ENCODE measurements around the gene ETFA.

The ETFA gene

DNA sequence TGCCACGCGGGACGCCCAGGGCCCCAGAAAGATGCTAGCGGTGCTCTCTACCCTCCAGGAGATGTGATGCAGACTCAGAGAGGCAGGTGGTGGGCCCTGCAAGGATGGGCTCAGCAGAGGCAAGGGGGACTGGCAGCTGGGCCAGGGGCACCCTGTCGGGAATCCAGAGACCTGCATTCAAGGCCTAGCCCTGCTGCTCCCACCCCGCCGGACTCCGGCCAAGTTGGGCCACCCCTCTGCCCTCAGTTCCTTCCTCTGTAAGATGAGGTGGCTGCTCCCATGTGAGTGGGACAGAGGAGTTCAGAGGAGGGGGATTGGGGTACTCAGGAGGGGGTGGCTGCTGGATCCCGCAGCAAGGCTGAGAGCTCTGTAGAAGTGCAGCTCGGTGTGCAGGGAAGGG is 135.2 kb downstream of the ETFA start (continued):
- TF ChIP-seq ZNF138 (tag by site-specific recombination; IDR thresholded peaks at IDR 0.05; ENCODE audit: borderline replicate concordance) (no peak), ZFP37 (tag by site-specific recombination; IDR thresholded peaks at IDR 0.05) (no peak), ZNF558 (tag by site-specific recombination; IDR thresholded peaks at IDR 0.05) (no peak)
- TF ChIP-seq, protein P1, sequence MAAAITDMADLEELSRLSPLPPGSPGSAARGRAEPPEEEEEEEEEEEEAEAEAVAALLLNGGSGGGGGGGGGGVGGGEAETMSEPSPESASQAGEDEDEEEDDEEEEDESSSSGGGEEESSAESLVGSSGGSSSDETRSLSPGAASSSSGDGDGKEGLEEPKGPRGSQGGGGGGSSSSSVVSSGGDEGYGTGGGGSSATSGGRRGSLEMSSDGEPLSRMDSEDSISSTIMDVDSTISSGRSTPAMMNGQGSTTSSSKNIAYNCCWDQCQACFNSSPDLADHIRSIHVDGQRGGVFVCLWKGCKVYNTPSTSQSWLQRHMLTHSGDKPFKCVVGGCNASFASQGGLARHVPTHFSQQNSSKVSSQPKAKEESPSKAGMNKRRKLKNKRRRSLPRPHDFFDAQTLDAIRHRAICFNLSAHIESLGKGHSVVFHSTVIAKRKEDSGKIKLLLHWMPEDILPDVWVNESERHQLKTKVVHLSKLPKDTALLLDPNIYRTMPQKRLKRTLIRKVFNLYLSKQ (tag by site-specific recombination; IDR thresholded peaks at IDR 0.05; ENCODE audit: borderline replicate concordance), result no peak

- Histone ChIP-seq H3K27ac (ENCODE audit: extremely low read depth, low read depth, low read length) (no peak overlapping the region), H3K9me3 (ENCODE audit: control insufficient read depth, insufficient read depth, low read depth, low read length) (no peaks in the 10 kb centered on the region), H3K4me3 (ENCODE audit: low read depth, low read length) (no peak overlapping the region), H3K36me3 (ENCODE audit: control insufficient read depth in 2 of 2, insufficient read depth in 1 of 2, low read length in 2 of 2) (no peaks in the 10 kb centered on the region), H3K4me1 (ENCODE audit: control insufficient read depth, insufficient read depth, low read length) (no peaks in the 10 kb centered on the region)
- ChIA-PET POLR2A (no interaction called here), CTCF (no interaction called here)
- TF ChIP-seq, protein P2, sequence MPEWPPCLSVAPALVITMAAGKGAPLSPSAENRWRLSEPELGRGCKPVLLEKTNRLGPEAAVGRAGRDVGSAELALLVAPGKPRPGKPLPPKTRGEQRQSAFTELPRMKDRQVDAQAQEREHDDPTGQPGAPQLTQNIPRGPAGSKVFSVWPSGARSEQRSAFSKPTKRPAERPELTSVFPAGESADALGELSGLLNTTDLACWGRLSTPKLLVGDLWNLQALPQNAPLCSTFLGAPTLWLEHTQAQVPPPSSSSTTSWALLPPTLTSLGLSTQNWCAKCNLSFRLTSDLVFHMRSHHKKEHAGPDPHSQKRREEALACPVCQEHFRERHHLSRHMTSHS (tag by site-specific recombination; IDR thresholded peaks at IDR 0.05), result no peak
- TF ChIP-seq, protein P3, sequence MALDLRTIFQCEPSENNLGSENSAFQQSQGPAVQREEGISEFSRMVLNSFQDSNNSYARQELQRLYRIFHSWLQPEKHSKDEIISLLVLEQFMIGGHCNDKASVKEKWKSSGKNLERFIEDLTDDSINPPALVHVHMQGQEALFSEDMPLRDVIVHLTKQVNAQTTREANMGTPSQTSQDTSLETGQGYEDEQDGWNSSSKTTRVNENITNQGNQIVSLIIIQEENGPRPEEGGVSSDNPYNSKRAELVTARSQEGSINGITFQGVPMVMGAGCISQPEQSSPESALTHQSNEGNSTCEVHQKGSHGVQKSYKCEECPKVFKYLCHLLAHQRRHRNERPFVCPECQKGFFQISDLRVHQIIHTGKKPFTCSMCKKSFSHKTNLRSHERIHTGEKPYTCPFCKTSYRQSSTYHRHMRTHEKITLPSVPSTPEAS (tag by site-specific recombination; IDR thresholded peaks at IDR 0.05), result no peak
Observed at GRCh38 chr15:76175442-76175841, 135.8 kb downstream of the ETFA start.

DNA sequence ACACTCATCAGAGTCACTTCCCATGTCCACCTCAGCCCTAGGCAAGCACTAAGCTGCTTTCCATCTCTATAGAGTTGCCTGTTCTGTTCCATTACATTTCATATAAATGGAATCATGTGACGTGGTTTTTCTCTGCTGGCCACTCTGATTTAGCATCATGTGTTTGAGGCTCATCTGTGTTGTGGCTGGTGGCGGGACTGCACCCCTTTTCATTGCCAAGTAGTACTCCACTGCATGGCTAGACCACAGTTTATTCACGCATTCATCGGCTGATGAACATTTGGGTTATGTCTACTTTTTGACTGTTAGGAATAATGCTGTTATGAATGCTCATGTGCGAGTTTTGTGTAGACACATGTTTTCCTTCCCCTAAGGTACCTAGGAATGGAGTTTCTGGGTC is 136.6 kb downstream of the ETFA start:
- no peak for TF ChIP-seq ZNF132 (tag by site-specific recombination; IDR thresholded peaks at IDR 0.05; ENCODE audit: borderline replicate concordance)
- TF ChIP-seq ZNF239 (tag by site-specific recombination; IDR thresholded peaks at IDR 0.05), result no peak
- TF ChIP-seq, protein P4, sequence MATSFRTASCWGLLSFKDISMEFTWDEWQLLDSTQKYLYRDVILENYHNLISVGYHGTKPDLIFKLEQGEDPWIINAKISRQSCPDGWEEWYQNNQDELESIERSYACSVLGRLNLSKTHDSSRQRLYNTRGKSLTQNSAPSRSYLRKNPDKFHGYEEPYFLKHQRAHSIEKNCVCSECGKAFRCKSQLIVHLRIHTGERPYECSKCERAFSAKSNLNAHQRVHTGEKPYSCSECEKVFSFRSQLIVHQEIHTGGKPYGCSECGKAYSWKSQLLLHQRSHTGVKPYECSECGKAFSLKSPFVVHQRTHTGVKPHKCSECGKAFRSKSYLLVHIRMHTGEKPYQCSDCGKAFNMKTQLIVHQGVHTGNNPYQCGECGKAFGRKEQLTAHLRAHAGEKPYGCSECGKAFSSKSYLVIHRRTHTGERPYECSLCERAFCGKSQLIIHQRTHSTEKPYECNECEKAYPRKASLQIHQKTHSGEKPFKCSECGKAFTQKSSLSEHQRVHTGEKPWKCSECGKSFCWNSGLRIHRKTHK (tag by site-specific recombination; IDR thresholded peaks at IDR 0.05), result no peak
- TF ChIP-seq ZBTB11 (tag by site-specific recombination; conservative IDR thresholded peaks at IDR 0.05; ENCODE audit: low read depth), result no peak
- TF ChIP-seq HOXD13 (CRISPR knock-in tag; IDR thresholded peaks at IDR 0.05; ENCODE audit: borderline replicate concordance), result no peak
- TF ChIP-seq BCL11B (tag by site-specific recombination; IDR thresholded peaks at IDR 0.05; ENCODE audit: low read depth), result no peak
- no peak for TF ChIP-seq RBAK (tag by site-specific recombination; IDR thresholded peaks at IDR 0.05)
- TF ChIP-seq ZNF221 (tag by site-specific recombination; IDR thresholded peaks at IDR 0.05; ENCODE audit: borderline replicate concordance), result no peak
- TF ChIP-seq ZNF580 (tag by site-specific recombination; IDR thresholded peaks at IDR 0.05), result 0 out of 2 replicates have a peak, but pooled peaks have one; percentile 16
- no peak for TF ChIP-seq ZNF280C (tag by site-specific recombination; IDR thresholded peaks at IDR 0.05)
- no peak for TF ChIP-seq ZNF157 (tag by site-specific recombination; IDR thresholded peaks at IDR 0.05)
- TF ChIP-seq, protein P1 (tag by site-specific recombination; IDR thresholded peaks at IDR 0.05; ENCODE audit: borderline replicate concordance), result no peak
- TF ChIP-seq ZNF146 (tag by site-specific recombination; IDR thresholded peaks at IDR 0.05), result peak; percentile 92
- no peak for TF ChIP-seq ZNF561 (tag by site-specific recombination; IDR thresholded peaks at IDR 0.05; ENCODE audit: borderline replicate concordance)
- ChIA-PET CTCF (interaction anchor here (1.0 kb wide), 1 partner anchor 26 kb away, joined by 3 read pairs; no protein-coding TSS in a partner anchor), POLR2A (no interaction called here)
- Histone ChIP-seq H3K36me3 (ENCODE audit: control insufficient read depth in 2 of 2, insufficient read depth in 1 of 2, low read length in 2 of 2) (no peaks in the 10 kb centered on the region), H3K9me3 (ENCODE audit: control insufficient read depth, insufficient read depth, low read depth, low read length) (no peaks in the 10 kb centered on the region), H3K4me1 (ENCODE audit: control insufficient read depth, insufficient read depth, low read length) (no peaks in the 10 kb centered on the region), H3K27ac (ENCODE audit: extremely low read depth, low read depth, low read length) (no peak overlapping the region), H3K4me3 (ENCODE audit: low read depth, low read length) (no peak overlapping the region)

All from HEK293 (cell line).